ENCODE measurements around the gene ING4. TPM values are rescaled to one million over a fixed set of nuclear protein-coding genes. Genes with fewer than 3 reads are reported as not detected.

Gene ING4
- total RNA-seq, 1 experiment from 2014 or later, result 23.8 TPM

DNA sequence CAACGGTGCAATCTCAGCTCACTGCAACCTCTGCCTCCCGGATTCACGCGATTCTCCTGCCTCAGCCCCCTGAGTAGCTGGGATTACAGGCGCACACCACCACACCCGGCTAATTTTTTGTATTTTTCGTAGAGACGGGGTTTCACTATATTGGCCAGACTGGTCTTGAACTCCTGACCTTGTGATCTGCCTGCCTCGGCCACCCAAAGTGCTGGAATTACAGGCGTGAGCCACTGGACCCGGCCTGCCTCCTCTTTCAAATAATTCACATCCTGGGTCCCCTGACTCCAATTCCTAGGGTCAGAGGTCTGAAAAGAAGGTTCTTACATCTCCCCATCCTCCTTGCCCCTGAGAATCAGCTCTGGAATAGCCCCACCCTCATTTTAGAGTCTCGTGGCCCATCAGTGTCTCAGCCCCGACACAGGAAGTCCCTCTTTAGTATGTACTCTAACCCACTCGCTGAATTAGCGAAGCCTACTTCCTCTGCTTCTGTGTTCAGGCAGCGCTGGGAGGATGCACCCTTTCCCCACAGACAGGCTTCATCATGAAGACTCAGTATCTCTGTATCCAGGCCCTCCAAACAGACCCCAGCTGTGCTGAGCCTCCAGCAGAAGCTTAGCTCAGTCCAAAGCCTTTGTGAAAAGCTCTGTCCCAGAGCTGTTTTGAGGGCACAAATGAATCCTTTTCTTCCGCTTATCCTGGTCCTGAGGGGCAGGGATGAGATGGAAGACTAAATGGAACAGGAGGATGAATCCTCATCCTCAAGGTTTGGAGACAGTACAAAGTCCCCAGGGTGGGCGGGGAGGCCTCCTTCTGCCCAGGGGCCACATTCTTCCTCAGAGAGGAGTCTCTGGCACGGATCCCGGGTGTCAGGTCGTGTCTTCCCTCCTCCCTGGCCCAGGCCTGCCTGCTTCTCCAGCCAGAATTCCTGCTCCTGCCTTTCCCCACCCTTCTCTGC is 30.6 kb downstream of the ING4 start:
- no peak for ATAC-seq
- intact Hi-C loops (cut with micrococcal nuclease), result no loop called here
- Histone ChIP-seq H3K27me3 (ENCODE audit: low read length) (no peaks in the 10 kb centered on the region), H3K9me2 (replicated peaks; ENCODE audit: low read length) (no peaks in the 10 kb centered on the region), H3K9ac (ENCODE audit: low read length) (no peak overlapping the region), H3K4me1 (ENCODE audit: insufficient read depth, low read length) (peaks cover 16% of the 10 kb centered on the region), H3K9me3 (ENCODE audit: low read length) (no peaks in the 10 kb centered on the region), H3K36me3 (ENCODE audit: low read depth, low read length) (no peaks in the 10 kb centered on the region), H3F3A (ENCODE audit: low read length, unreplicated experiment) (no peaks in the 10 kb centered on the region), H2AFZ (ENCODE audit: low read length) (no peak overlapping the region), H4K20me1 (ENCODE audit: low read length) (no peaks in the 10 kb centered on the region), H3K4me3 (ENCODE audit: low read length) (no peak overlapping the region), H3K27ac (ENCODE audit: low read length) (no peak overlapping the region), H3K4me2 (ENCODE audit: low read length) (no peak overlapping the region), H3K79me2 (ENCODE audit: low read length) (no peaks in the 10 kb centered on the region)
- no TSS peak for BruUV-seq (replicated peaks)
- ChIA-PET POLR2A (ENCODE audit: unreplicated experiment) (no interaction called here), CTCF (no interaction called here)
- DNase-seq, result no peak
- TF ChIP-seq EZH2phosphoT487 (IDR thresholded peaks at IDR 0.05; ENCODE audit: borderline replicate concordance, low read length) (no peak), EZH2 (IDR thresholded peaks at IDR 0.05; ENCODE audit: low read length, unreplicated experiment) (no peak)
- TF ChIP-seq, protein P1, sequence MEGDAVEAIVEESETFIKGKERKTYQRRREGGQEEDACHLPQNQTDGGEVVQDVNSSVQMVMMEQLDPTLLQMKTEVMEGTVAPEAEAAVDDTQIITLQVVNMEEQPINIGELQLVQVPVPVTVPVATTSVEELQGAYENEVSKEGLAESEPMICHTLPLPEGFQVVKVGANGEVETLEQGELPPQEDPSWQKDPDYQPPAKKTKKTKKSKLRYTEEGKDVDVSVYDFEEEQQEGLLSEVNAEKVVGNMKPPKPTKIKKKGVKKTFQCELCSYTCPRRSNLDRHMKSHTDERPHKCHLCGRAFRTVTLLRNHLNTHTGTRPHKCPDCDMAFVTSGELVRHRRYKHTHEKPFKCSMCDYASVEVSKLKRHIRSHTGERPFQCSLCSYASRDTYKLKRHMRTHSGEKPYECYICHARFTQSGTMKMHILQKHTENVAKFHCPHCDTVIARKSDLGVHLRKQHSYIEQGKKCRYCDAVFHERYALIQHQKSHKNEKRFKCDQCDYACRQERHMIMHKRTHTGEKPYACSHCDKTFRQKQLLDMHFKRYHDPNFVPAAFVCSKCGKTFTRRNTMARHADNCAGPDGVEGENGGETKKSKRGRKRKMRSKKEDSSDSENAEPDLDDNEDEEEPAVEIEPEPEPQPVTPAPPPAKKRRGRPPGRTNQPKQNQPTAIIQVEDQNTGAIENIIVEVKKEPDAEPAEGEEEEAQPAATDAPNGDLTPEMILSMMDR (conservative IDR thresholded peaks at IDR 0.05; ENCODE audit: low read depth, low read length), result no peak

- no peaks in the 10 kb centered on the region for H3K79me2 ChIP-seq (ENCODE audit: low read length)
- CTCF ChIA-PET, result no interaction called here
- POLR2A ChIA-PET (ENCODE audit: unreplicated experiment), result no interaction called here
- H3K9ac ChIP-seq (ENCODE audit: low read length), result no peak overlapping the region
- no peak overlapping the region for H3K4me3 ChIP-seq (ENCODE audit: low read length)
- intact Hi-C loops (cut with micrococcal nuclease), result no loop called here
- TF ChIP-seq EZH2phosphoT487 (IDR thresholded peaks at IDR 0.05; ENCODE audit: borderline replicate concordance, low read length) (no peak), EZH2 (IDR thresholded peaks at IDR 0.05; ENCODE audit: low read length, unreplicated experiment) (no peak)
- TF ChIP-seq, protein P1 (conservative IDR thresholded peaks at IDR 0.05; ENCODE audit: low read depth, low read length), result no peak
- H3K36me3 ChIP-seq (ENCODE audit: low read depth, low read length), result no peaks in the 10 kb centered on the region
- no peak overlapping the region for H3K4me2 ChIP-seq (ENCODE audit: low read length)
- no TSS peak for BruUV-seq (replicated peaks)
- H3K4me1 ChIP-seq (ENCODE audit: insufficient read depth, low read length), result peaks cover 15% of the 10 kb centered on the region
- no peaks in the 10 kb centered on the region for H3K9me3 ChIP-seq (ENCODE audit: low read length)
- DNase-seq (no peak), ATAC-seq (no peak)
- no peaks in the 10 kb centered on the region for H3K27me3 ChIP-seq (ENCODE audit: low read length)
- no peaks in the 10 kb centered on the region for H4K20me1 ChIP-seq (ENCODE audit: low read length)
- no peaks in the 10 kb centered on the region for H3K9me2 ChIP-seq (replicated peaks; ENCODE audit: low read length)
- no peaks in the 10 kb centered on the region for H3F3A ChIP-seq (ENCODE audit: low read length, unreplicated experiment)
- H2AFZ ChIP-seq (ENCODE audit: low read length), result no peak overlapping the region
- H3K27ac ChIP-seq (ENCODE audit: low read length), result no peak overlapping the region
These were observed 31.4 kb downstream of the ING4 start for GRCh38 chr12:6631549-6631961.

DNA sequence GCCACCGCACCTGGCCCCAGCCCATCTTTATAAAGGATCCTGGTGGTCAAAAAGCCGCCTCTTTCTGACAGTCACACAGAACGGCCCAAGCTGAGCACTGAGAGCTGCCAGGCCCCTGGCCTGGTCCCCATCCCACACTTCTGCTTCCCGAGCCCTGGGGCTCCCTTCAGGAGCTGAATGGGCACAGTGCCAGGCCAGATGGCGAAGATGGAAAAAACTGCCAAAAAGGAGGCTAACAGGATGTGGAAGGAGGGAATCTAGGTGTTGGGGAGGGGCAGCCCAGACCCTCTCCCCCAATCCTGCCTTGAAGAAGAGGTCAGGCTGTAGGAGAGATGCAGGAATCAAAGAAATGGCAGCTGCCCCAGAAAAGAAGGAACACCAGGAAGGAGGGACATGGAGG is 32.2 kb downstream of the ING4 start:
- Histone ChIP-seq H3K27ac (ENCODE audit: low read length) (no peak overlapping the region), H2AFZ (ENCODE audit: low read length) (no peak overlapping the region), H3K4me2 (ENCODE audit: low read length) (no peak overlapping the region), H3F3A (ENCODE audit: low read length, unreplicated experiment) (no peaks in the 10 kb centered on the region), H3K36me3 (ENCODE audit: low read depth, low read length) (no peaks in the 10 kb centered on the region), H4K20me1 (ENCODE audit: low read length) (no peaks in the 10 kb centered on the region), H3K9ac (ENCODE audit: low read length) (no peak overlapping the region), H3K9me2 (replicated peaks; ENCODE audit: low read length) (no peaks in the 10 kb centered on the region), H3K27me3 (ENCODE audit: low read length) (no peaks in the 10 kb centered on the region), H3K4me3 (ENCODE audit: low read length) (no peak overlapping the region), H3K4me1 (ENCODE audit: insufficient read depth, low read length) (peaks cover 7% of the 10 kb centered on the region), H3K9me3 (ENCODE audit: low read length) (no peaks in the 10 kb centered on the region), H3K79me2 (ENCODE audit: low read length) (no peaks in the 10 kb centered on the region)
- TF ChIP-seq EZH2 (IDR thresholded peaks at IDR 0.05; ENCODE audit: low read length, unreplicated experiment) (no peak), EZH2phosphoT487 (IDR thresholded peaks at IDR 0.05; ENCODE audit: borderline replicate concordance, low read length) (no peak)
- TF ChIP-seq, protein P1 (conservative IDR thresholded peaks at IDR 0.05; ENCODE audit: low read depth, low read length), result no peak
- ATAC-seq, result no peak
- no peak for DNase-seq
- ChIA-PET CTCF (no interaction called here), POLR2A (ENCODE audit: unreplicated experiment) (no interaction called here)
- intact Hi-C loops (cut with micrococcal nuclease), result no loop called here
- BruUV-seq (replicated peaks), result no TSS peak

All from PC-3 (cell line).